GM12878 (cell line): ENCODE data around the gene FBLN1.

Source experiments
- CTCF ChIP-seq, 3 experiments: IDR thresholded peaks in 2 of 3; conservative IDR thresholded peaks in 1 of 3; 2 replicates each; pipeline ENCODE4 v1.5.1; 2011; ENCODE audit warnings: low read depth in 3 of 3, low read length in 3 of 3, mild to moderate bottlenecking in 3 of 3, control low read depth in 2 of 3, moderate library complexity in 2 of 3, inconsistent platforms in 1 of 3, mixed read lengths in 1 of 3; ENCODE audit not compliant: control insufficient read depth in 2 of 3, insufficient read depth in 1 of 3; ENCODE audit errors: extremely low read depth in 1 of 3
- EP300 ChIP-seq, 2 experiments: fragments of 150-350 bp in 1 of 2; IDR thresholded peaks; 2 replicates each; pipeline ENCODE4 v1.6.1; 2011 to 2012; ENCODE audit warnings: low read depth in 2 of 2, low read length in 2 of 2, borderline replicate concordance in 1 of 2, improper control_type of control experiment in 1 of 2, inconsistent platforms in 1 of 2; ENCODE audit not compliant: control insufficient read depth in 1 of 2
- HDAC2 ChIP-seq: fragments of 200-600 bp; sonication (generic); IDR thresholded peaks from 2 replicates; pipeline ENCODE4 v1.6.1; 2017
- KAT2A ChIP-seq: conservative IDR thresholded peaks from 2 replicates; pipeline ENCODE4 v1.6.1; 2011; ENCODE audit warnings: low read depth, low read length; ENCODE audit not compliant: control insufficient read depth
- POLR2A ChIP-seq: IDR thresholded peaks from 2 replicates; pipeline ENCODE4 v1.6.1; 2011; ENCODE audit warnings: low read depth, mild to moderate bottlenecking, low read length
- POLR2AphosphoS5 ChIP-seq: IDR thresholded peaks from 2 replicates; pipeline ENCODE4 v1.6.1; 2011; ENCODE audit warnings: mild to moderate bottlenecking, low read length, inconsistent platforms
- SP1 ChIP-seq: IDR thresholded peaks from one replicate; pipeline ENCODE4 v1.6.1; 2011; ENCODE audit warnings: low read depth, low read length
- TCF12 ChIP-seq: IDR thresholded peaks from 2 replicates; pipeline ENCODE4 v1.6.1; 2011; ENCODE audit warnings: low read depth, mild to moderate bottlenecking, low read length
- ZNF274 ChIP-seq: IDR thresholded peaks from one replicate; pipeline ENCODE4 v1.8.0; 2011; ENCODE audit not compliant: insufficient read length, insufficient read depth
- ZNF592 ChIP-seq: fragments of 450-650 bp; IDR thresholded peaks from 2 replicates; pipeline ENCODE4 v1.6.1; 2017; ENCODE audit warnings: mild to moderate bottlenecking, moderate library complexity
- TF ChIP-seq, protein P1 (sequence below): IDR thresholded peaks from 2 replicates; pipeline ENCODE4 v1.6.1; 2011; ENCODE audit warnings: low read depth, mild to moderate bottlenecking, low read length, moderate library complexity, borderline replicate concordance; ENCODE audit errors: extremely low read depth
- TF ChIP-seq, protein P2 (sequence below): IDR thresholded peaks from 2 replicates; pipeline ENCODE4 v1.6.1; 2012; ENCODE audit warnings: low read depth, low read length, improper control_type of control experiment

DNA sequence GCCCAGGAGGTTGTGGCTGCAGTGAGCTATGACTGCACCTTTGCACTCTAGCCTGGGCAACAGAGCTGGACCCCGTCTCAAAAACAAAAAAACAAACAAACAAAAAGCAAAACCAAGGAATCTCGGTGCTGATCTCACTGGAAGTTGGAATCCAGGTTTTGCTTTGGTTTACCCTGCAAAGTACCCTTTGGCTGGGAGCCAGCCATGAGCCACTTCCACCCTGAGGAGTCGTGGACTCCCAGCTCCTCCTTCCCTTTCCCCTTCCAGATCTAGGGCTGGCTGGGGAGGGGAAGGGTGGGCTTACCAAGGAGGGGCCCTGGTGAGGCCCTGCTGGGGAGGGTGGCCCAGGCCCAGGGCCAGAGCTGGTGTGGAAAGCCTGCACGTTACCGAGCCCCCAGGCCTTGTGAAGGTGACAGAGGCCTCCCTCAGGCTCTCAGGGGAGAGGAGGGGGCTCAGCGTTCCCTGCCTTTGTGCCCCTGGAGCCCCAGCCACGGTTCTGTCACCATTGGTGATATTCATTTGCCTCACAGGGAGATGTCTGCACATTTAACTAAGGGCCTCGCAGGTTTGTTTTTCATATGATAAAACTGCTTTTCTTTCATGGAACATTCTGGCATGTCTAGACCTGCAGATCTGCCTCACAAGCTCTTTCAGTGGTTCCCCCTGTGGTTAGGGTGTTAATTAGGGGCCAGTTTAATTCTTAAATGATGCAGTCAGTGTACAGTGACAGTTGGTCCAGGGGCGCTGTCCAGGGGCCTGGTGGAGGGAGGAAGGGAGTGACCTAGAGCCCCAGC is 29.0 kb downstream of the FBLN1 start:
- TF ChIP-seq EP300 (IDR thresholded peaks at IDR 0.05; ENCODE audit: borderline replicate concordance in 1 of 2, control insufficient read depth in 1 of 2, low read depth in 2 of 2, low read length in 2 of 2) (no peak), ZNF274 (no peak), CTCF (IDR thresholded peaks at IDR 0.05 in 2 of 3, conservative IDR thresholded peaks at IDR 0.05 in 1 of 3; ENCODE audit: control insufficient read depth in 2 of 3, extremely low read depth in 1 of 3, insufficient read depth in 1 of 3, low read depth in 3 of 3, low read length in 3 of 3) (no peak), POLR2AphosphoS5 (no peak), POLR2A (no peak), HDAC2 (no peak), KAT2A (no peak), SP1 (no peak), TCF12 (no peak), ZNF592 (no peak)
- TF ChIP-seq, protein P1, sequence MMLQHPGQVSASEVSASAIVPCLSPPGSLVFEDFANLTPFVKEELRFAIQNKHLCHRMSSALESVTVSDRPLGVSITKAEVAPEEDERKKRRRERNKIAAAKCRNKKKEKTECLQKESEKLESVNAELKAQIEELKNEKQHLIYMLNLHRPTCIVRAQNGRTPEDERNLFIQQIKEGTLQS = no peak
- TF ChIP-seq, protein P2, sequence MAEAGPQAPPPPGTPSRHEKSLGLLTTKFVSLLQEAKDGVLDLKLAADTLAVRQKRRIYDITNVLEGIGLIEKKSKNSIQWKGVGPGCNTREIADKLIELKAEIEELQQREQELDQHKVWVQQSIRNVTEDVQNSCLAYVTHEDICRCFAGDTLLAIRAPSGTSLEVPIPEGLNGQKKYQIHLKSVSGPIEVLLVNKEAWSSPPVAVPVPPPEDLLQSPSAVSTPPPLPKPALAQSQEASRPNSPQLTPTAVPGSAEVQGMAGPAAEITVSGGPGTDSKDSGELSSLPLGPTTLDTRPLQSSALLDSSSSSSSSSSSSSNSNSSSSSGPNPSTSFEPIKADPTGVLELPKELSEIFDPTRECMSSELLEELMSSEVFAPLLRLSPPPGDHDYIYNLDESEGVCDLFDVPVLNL = no peak
